HepG2 (cell line): ENCODE results near the gene NME7. TPM values are rescaled to one million over a fixed set of nuclear protein-coding genes. Genes with fewer than 3 reads are reported as not detected.

ENCODE experiments used
- ATAC-seq: fragments of 200-7000 bp; cut with Tn5 transposase; 3 replicates; pipeline ENCODE4 v1.9.1; 2020; ENCODE audit warnings: mild to moderate bottlenecking, moderate library complexity
- BruUV-seq: library from RNA; stranded (reverse); fragments of 400-500 nt; replicated peaks from 2 replicates; lab custom pipeline; 2021; lab: Mats Ljungman, UMichigan
- CTCF ChIA-PET: fragments of 300-600 bp; formaldehyde crosslinking; extraction: SDS; loops from one replicate; lab custom pipeline; 2021; ENCODE audit warnings: low total read pairs, inconsistent platforms, low intra/inter-chr PET ratio; lab: Yijun Ruan, JAX
- POLR2A ChIA-PET: fragments of 350-600 bp; sonication (Branson Sonifier 250); formaldehyde crosslinking; loops from one replicate; lab custom pipeline; 2020; ENCODE audit warnings: antibody characterized with exemption, inconsistent platforms; lab: Yijun Ruan, JAX
- DNase-seq: peaks from one replicate; pipeline ENCODE4 v3.0.0-alpha.2; 2015; ENCODE audit warnings: low spot score
- FAIRE-seq: peaks from 3 replicates; lab custom pipeline; 2011; peaks lifted over from hg19 to GRCh38; lab: Jason Lieb, UNC
- H2AFZ ChIP-seq: one replicate; pipeline ENCODE4 v1.6.1; 2011; ENCODE audit warnings: low read length, inconsistent platforms
- H3K27ac ChIP-seq: fragments of 300-600 bp; 3 replicates; pipeline ENCODE4 v1.8.0; 2011; ENCODE audit warnings: mixed run types, mild to moderate bottlenecking, mixed read lengths, low read length, inconsistent platforms; ENCODE audit not compliant: insufficient read depth; ENCODE audit errors: extremely low read length
- H3K27me3 ChIP-seq, 2 experiments: fragments of 200-600 bp in 1 of 2; 2 replicates in 1 of 2; 3 replicates in 1 of 2; pipeline versions ENCODE4 v1.6.0 to v1.8.0; 2011; ENCODE audit warnings: low read length in 2 of 2, mild to moderate bottlenecking in 2 of 2, moderate library complexity in 2 of 2, inconsistent platforms in 1 of 2; ENCODE audit not compliant: insufficient read depth in 2 of 2, control insufficient read depth in 1 of 2
- H3K36me3 ChIP-seq, 2 experiments: fragments of 200-600 bp in 1 of 2; replicated peaks in 1 of 2; 2 replicates in 1 of 2; 3 replicates in 1 of 2; pipeline versions ENCODE4 v1.5.1 to v1.8.0; 2011; ENCODE audit warnings: low read length in 2 of 2, inconsistent platforms in 1 of 2; ENCODE audit not compliant: insufficient read depth in 2 of 2, control insufficient read depth in 1 of 2
- H3K4me1 ChIP-seq: 2 replicates; pipeline ENCODE4 v1.5.1; 2012; ENCODE audit warnings: low read length, inconsistent platforms; ENCODE audit not compliant: insufficient read depth
- H3K4me2 ChIP-seq: 2 replicates; pipeline ENCODE4 v1.6.0; 2011; ENCODE audit warnings: low read depth, low read length, inconsistent platforms
- H3K4me3 ChIP-seq, 3 experiments: fragments of 200-600 bp in 1 of 3; sonication (generic), shearing (Covaris generic) in 1 of 3; replicated peaks in 1 of 3; 2 replicates each; pipeline ENCODE4 v1.5.1; 2011 to 2016; ENCODE audit warnings: low read length in 3 of 3, inconsistent platforms in 2 of 3, low read depth in 2 of 3, mild to moderate bottlenecking in 2 of 3, control low read depth in 1 of 3, mixed read lengths in 1 of 3; ENCODE audit not compliant: insufficient read depth in 1 of 3
- H3K79me2 ChIP-seq: one replicate; pipeline ENCODE4 v1.6.1; 2011; ENCODE audit warnings: low read length, inconsistent platforms; ENCODE audit not compliant: insufficient read depth
- H3K9ac ChIP-seq: 2 replicates; pipeline ENCODE4 v1.6.0; 2011; ENCODE audit warnings: mild to moderate bottlenecking, low read depth, low read length, inconsistent platforms; ENCODE audit not compliant: insufficient read depth
- H3K9me3 ChIP-seq: 2 replicates; pipeline ENCODE4 v1.5.1; 2012; ENCODE audit warnings: mild to moderate bottlenecking, low read length
- H4K20me1 ChIP-seq: 2 replicates; pipeline ENCODE4 v1.6.0; 2011; ENCODE audit warnings: inconsistent platforms, mild to moderate bottlenecking, low read length, moderate library complexity; ENCODE audit not compliant: insufficient read depth
- IKZF4 ChIP-seq: sonication (generic); formaldehyde crosslinking; IDR thresholded peaks from 2 replicates; pipeline ENCODE4 v1.5.1; 2020; ENCODE audit warnings: borderline replicate concordance, mild to moderate bottlenecking, low read depth, missing genetic modification reagents; ENCODE audit errors: not compliant biosample characterization
- NFYB ChIP-seq: sonication (generic); formaldehyde crosslinking; IDR thresholded peaks from 2 replicates; pipeline ENCODE4 v1.4.0; 2020; ENCODE audit warnings: missing genetic modification reagents
- ZNF225 ChIP-seq: sonication (generic); formaldehyde crosslinking; IDR thresholded peaks from 2 replicates; pipeline ENCODE4 v1.4.0; 2020; ENCODE audit warnings: mild to moderate bottlenecking, missing genetic modification reagents
- ZNF878 ChIP-seq: sonication (generic); formaldehyde crosslinking; IDR thresholded peaks from 2 replicates; pipeline ENCODE4 v1.8.1; 2023; ENCODE audit warnings: mild to moderate bottlenecking, missing genetic modification reagents, moderate library complexity
- WGBS: methylation state at CpG from one replicate; pipeline ENCODE4 v1.1.6; 2017; ENCODE audit warnings: low lambda C conversion rate; 5-methylcytosine and 5-hydroxymethylcytosine counted together
- in situ Hi-C: cut with HindIII; loops from 2 replicates; pipeline ENCODE4 v1.10.0; 2017; ENCODE audit warnings: low pct_unique_long_range_greater_than_20kb; ENCODE audit not compliant: extremely low pct_ligation_motif_present
- intact Hi-C: fragments of 100-400 bp; cut with micrococcal nuclease; formaldehyde crosslinking; loops from one replicate; pipeline ENCODE4 v1.10.0; 2022; ENCODE audit not compliant: unreplicated experiment
- polyA plus RNA-seq, 8 experiments: library from polyadenylated mRNA; depleted of rRNA in 3 of 8; stranded (reverse) in 7 of 8; unstranded in 1 of 8; fragments of >200 nt; fragmentation: Illumina TruSeq in 4 of 8; extraction: Trizol in 4 of 8; gene quantifications; 2 replicates each; pipeline versions ENCODE4 v1.2.1 to v1.2.3, GENCODE V29; 2011 to 2016; ENCODE audit warnings: low read depth in 4 of 8, missing spikeins in 1 of 8, mixed read lengths in 1 of 8; ENCODE audit not compliant: insufficient read depth in 1 of 8
- total RNA-seq, 5 experiments: library from RNA; depleted of rRNA; stranded (reverse); fragments of >200 nt; fragmentation: Illumina TruSeq; extraction: Trizol; gene quantifications; 2 replicates each; pipeline ENCODE4 v1.2.3, GENCODE V29; 2016; ENCODE audit warnings: low read depth in 1 of 5
- TF ChIP-seq, protein P1 (sequence below): sonication (generic); formaldehyde crosslinking; IDR thresholded peaks from 2 replicates; pipeline ENCODE4 v1.4.0; 2020; ENCODE audit warnings: mild to moderate bottlenecking, missing genetic modification reagents

The NME7 gene
- total and polyA plus RNA-seq, 2 of the 13 experiments (the other 11 are each of a cell fraction or from before 2014, with no cell fraction given): 9.4 to 22.5 TPM

DNA sequence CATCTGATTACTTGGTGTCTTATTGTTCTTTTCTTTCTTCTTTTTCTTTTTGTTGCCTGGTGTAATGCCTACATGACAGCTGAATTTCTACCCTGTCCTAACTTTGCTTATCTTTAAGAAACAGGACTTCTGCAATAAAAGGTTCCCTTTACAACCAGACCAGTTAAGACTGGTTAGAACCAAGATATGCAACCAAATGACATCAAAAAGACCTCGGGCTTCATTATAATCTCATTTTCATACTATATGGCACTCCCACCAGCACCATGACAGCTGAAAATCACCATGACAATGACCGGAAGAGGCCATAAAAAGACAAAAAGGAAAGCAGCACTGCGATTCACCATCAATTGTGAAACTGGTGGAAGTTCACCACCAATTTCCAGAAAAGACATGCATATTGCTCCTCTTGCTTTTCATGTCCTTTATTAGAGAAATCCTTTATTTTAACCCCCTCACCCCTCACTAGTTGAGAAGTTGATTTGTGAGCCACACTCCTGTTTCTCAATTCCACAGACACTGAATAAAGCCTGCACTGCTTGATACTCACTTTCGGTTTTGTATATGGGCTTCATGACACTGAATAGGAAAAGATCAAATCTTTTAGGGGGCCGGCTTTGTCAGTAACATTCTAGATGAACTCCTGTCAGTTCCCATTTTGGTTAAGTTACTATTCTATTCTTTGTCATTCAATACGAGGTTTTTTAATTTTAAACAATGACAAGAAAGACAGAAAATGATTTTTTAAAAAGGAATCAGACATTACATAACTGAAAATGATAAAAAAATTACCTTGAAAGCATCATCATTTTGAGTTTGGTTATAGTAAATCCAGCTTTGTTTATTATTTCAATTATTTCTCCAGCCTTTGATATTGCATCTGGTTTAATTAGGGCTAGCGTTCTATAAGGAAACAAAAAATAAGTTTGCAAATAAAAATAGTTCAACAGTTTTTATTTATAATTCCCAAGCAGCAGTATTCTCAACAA, 58.1 kb downstream of the NME7 start:
- Histone ChIP-seq H3K9ac (no peak overlapping the region), H3K4me1 (peaks cover 4% of the 10 kb centered on the region), H3K4me2 (no peak overlapping the region), H4K20me1 (no peaks in the 10 kb centered on the region), H3K9me3 (no peaks in the 10 kb centered on the region), H2AFZ (no peak overlapping the region), H3K27me3 (no peaks in the 10 kb centered on the region), H3K4me3 (no peak overlapping the region), H3K36me3 (no peaks in the 10 kb centered on the region), H3K79me2 (no peaks in the 10 kb centered on the region), H3K27ac (no peak overlapping the region)
- ChIA-PET CTCF (no interaction called here), POLR2A (no interaction called here)
- BruUV-seq: no TSS peak
- 91% methylated on average over 7 of the region's 7 CpGs for WGBS
- FAIRE-seq: no peak
- no peak for ATAC-seq
- in situ Hi-C loops (no loop called here), intact Hi-C loops (no loop called here)
- TF ChIP-seq, protein P1, sequence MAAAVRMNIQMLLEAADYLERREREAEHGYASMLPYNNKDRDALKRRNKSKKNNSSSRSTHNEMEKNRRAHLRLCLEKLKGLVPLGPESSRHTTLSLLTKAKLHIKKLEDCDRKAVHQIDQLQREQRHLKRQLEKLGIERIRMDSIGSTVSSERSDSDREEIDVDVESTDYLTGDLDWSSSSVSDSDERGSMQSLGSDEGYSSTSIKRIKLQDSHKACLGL (CRISPR knock-in tag): no peak
- TF ChIP-seq IKZF4 (CRISPR knock-in tag) (no peak), ZNF225 (CRISPR knock-in tag) (no peak), NFYB (CRISPR knock-in tag) (no peak), ZNF878 (no peak)
- no peak for DNase-seq
